Measurements from ENCODE around the gene AGAP4. TPM values are rescaled to one million over a fixed set of nuclear protein-coding genes. Genes with fewer than 3 reads are reported as not detected.
"Not testable (repeated sequence)": the region's sequence is repeated elsewhere in the genome, so short reads cannot be mapped to it uniquely, and the experiment has no call there.

Gene AGAP4
- total RNA-seq: 9.2 and 11.3 TPM in 2 replicates

DNA sequence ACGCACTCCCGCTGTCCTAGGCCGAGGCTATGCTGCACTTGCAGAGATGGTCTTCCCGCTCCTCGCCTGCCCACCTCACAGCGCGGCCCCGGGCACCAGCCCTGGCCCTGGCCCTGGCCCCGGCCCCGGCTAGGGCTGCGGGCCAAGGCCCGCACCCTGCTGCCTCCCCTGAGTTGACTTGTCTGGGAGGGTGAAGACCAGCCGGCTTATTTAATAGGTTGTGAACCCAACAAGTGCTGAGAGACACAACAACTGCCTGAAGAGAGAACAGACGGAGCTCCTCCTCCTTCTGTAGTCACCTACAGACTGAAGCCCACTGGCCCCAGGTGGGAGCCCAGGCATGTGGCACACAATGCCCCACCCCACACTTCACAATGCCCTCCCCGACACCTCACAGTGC is at the start of gene AGAP4:
AGAP4 (minus strand) TSS at position 101 of the 400 bp plus-strand sequence. CDS start 153 bp downstream, outside the sequence.
- H3K4me3 ChIP-seq (ENCODE audit: low read depth, low read length); DNase-seq (ENCODE audit: low read depth): not testable (repeated sequence)

DNA sequence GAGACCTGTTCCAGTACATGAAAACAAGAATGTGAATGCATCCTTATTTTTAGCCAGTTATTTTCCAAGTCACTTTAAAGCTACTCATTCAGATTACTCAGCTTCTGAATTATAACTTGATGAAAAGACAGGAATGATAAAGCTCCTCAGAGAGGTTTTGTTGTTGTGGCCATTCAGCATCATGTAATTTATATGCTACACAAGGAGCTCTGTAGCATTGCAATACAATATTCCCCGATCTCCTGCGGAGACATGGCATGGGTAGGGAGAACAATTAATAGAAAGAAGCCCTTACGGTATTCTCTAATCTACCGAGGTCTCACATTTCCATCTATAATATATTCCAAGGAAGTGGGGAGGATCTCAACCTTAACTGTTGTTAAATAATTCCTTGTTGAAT is 43.4 kb upstream of the AGAP4 start:
- H3K4me3 ChIP-seq (ENCODE audit: low read depth, low read length); DNase-seq (ENCODE audit: low read depth): not testable (repeated sequence)

GRCh38 chr10:45889539-45890230 is 42.4 kb upstream of the AGAP4 start:
- H3K4me3 ChIP-seq (ENCODE audit: low read depth, low read length); DNase-seq (ENCODE audit: low read depth): not testable (repeated sequence)

DNA sequence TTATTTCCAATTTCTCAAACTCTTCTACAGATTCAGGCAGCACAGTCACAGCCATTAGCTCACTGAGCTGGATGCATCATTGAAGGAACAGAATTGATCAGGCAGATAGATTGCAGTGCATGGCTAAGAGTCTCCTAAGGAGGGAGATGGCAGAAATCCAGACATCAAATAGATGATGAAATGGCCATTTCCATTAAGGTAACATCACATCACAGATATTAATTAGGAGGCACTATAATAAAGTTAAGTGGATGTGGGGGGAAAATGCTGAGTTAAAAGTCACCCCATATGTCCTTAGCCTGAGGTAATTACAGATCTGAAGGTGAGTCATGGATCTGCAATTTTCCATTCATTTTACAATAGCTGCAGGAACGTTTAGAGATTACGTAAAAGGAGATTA is 35.6 kb upstream of the AGAP4 start:
- not testable (repeated sequence) for H3K4me3 ChIP-seq (ENCODE audit: low read depth, low read length); DNase-seq (ENCODE audit: low read depth)

DNA sequence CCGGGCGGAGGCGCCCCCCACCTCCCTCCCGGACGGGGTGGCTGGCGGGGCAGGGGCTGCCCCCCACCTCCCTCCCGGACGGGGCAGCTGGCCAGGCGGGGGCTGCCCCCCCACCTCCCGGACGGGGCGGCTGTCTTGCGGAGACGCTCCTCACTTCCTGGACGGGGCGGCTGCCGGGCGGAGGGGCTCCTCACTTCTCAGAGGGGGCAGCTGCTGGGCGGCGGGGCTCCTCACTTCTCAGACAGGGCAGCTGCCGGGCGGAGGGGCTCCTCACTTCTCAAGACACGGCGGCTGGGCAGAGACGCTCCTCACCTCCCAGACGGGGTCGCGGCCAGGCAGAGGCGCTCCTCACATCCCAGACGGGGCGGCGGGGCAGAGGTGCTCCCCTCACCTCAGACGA is 18.1 kb upstream of the AGAP4 start:
- H3K4me3 ChIP-seq (ENCODE audit: low read depth, low read length); DNase-seq (ENCODE audit: low read depth): not testable (repeated sequence)

GRCh38 chr10:45864264-45864663 is 17.0 kb upstream of the AGAP4 start:
- DNase-seq (ENCODE audit: low read depth); H3K4me3 ChIP-seq (ENCODE audit: low read depth, low read length): not testable (repeated sequence)

- DNase-seq (ENCODE audit: low read depth); H3K4me3 ChIP-seq (ENCODE audit: low read depth, low read length): not testable (repeated sequence)
Observed at GRCh38 chr10:45863632-45864031, 16.3 kb upstream of the AGAP4 start.

- H3K4me3 ChIP-seq (ENCODE audit: low read depth, low read length): not testable (repeated sequence)
Observed at GRCh38 chr10:45857931-45858330, 10.6 kb upstream of the AGAP4 start.

DNA sequence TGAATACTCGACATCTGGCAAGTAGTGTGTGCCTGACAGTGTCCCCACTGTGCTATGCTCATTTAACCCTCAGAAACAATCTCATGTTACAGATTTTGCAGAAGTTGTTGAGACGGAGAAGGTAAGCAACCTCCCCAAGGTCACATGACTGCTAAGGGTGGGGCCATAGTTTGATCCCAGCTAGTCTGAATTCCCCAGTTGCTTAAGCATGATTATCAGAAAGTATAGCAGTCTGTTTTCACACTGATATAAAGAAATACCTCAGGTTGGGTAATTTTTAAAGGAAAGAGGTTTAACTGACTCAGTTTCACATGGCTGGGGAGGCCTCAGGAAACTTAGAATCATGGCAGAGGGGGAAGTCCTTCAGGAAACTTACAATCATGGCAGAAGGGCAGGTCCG is 1.2 kb upstream of the AGAP4 start:
- DNase-seq (ENCODE audit: low read depth); H3K4me3 ChIP-seq (ENCODE audit: low read depth, low read length): not testable (repeated sequence)

More at GRCh38 chr10:45857931-45858330, 10.6 kb upstream of the AGAP4 start:
- not testable (repeated sequence) for DNase-seq (ENCODE audit: low read depth)

GRCh38 chr10:45822918-45823317 is 24.4 kb downstream of the AGAP4 start:
- H3K4me3 ChIP-seq (ENCODE audit: low read depth, low read length); DNase-seq (ENCODE audit: low read depth): not testable (repeated sequence)

GRCh38 chr10:45820107-45820830 is 27.0 kb downstream of the AGAP4 start:
- not testable (repeated sequence) for DNase-seq (ENCODE audit: low read depth)

GRCh38 chr10:45819552-45819951 is 27.7 kb downstream of the AGAP4 start:
- no peak for DNase-seq (ENCODE audit: low read depth)
- TF ChIP-seq, protein P1, sequence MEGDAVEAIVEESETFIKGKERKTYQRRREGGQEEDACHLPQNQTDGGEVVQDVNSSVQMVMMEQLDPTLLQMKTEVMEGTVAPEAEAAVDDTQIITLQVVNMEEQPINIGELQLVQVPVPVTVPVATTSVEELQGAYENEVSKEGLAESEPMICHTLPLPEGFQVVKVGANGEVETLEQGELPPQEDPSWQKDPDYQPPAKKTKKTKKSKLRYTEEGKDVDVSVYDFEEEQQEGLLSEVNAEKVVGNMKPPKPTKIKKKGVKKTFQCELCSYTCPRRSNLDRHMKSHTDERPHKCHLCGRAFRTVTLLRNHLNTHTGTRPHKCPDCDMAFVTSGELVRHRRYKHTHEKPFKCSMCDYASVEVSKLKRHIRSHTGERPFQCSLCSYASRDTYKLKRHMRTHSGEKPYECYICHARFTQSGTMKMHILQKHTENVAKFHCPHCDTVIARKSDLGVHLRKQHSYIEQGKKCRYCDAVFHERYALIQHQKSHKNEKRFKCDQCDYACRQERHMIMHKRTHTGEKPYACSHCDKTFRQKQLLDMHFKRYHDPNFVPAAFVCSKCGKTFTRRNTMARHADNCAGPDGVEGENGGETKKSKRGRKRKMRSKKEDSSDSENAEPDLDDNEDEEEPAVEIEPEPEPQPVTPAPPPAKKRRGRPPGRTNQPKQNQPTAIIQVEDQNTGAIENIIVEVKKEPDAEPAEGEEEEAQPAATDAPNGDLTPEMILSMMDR (conservative IDR thresholded peaks at IDR 0.05; ENCODE audit: low read depth, low read length): no peak
- H3K4me3 ChIP-seq (ENCODE audit: low read depth, low read length): no peak overlapping the region

More at GRCh38 chr10:45820107-45820830, 27.0 kb downstream of the AGAP4 start:
- not testable (repeated sequence) for H3K4me3 ChIP-seq (ENCODE audit: low read depth, low read length)

DNA sequence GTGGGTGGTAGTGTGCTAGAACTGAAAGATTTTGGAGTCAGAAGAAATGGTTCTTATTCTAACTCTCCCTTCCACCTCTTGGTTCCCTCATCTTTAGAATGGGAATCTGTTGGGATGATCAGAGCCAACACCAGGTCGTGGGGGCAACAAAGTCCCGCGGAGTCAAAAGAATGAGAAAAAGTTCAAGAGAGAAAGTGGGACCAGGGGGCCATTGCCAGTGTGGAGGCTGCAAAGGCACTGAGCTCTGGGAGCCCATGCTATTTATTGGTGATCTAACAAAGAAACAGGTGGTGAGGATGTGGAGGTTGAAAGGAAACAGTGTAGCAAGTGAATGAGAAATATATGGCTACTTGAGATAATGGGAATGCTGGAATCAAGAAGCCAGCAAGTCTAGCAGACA is 29.4 kb downstream of the AGAP4 start:
- DNase-seq (ENCODE audit: low read depth): no peak
- TF ChIP-seq, protein P1 (conservative IDR thresholded peaks at IDR 0.05; ENCODE audit: low read depth, low read length): no peak
- H3K4me3 ChIP-seq (ENCODE audit: low read depth, low read length): no peak overlapping the region

All from epithelial cell of proximal tubule (primary cell).